ENCODE results near the gene PLXDC2. TPM values are rescaled to one million over a fixed set of nuclear protein-coding genes. Genes with fewer than 3 reads are reported as not detected.

PLXDC2 gene
- total RNA-seq, 1 donor from 2014 or later: 73.1 TPM

- no peak overlapping the region for H3K27ac Mint-ChIP-seq (ENCODE audit: unreplicated experiment)
- H3K27me3 Mint-ChIP-seq (ENCODE audit: unreplicated experiment): peaks cover 2% of the 10 kb centered on the region
- H3K4me1 Mint-ChIP-seq (ENCODE audit: unreplicated experiment): peaks cover 18% of the 10 kb centered on the region
Observed at GRCh38 chr10:19928936-19929335, 112.7 kb downstream of the PLXDC2 start.

GRCh38 chr10:19929506-19930140, 113.4 kb downstream of the PLXDC2 start:
- DNase-seq (ENCODE audit: low spot score): no peak
- no peaks in the 10 kb centered on the region for H3K36me3 Mint-ChIP-seq (ENCODE audit: low read depth, unreplicated experiment)
- peaks cover 18% of the 10 kb centered on the region for H3K4me1 Mint-ChIP-seq (ENCODE audit: unreplicated experiment)
- no peaks in the 10 kb centered on the region for H3K9me3 Mint-ChIP-seq (ENCODE audit: unreplicated experiment)
- peaks cover 2% of the 10 kb centered on the region for H3K27me3 Mint-ChIP-seq (ENCODE audit: unreplicated experiment)
- H3K4me3 Mint-ChIP-seq (ENCODE audit: unreplicated experiment): no peak overlapping the region
- TF ChIP-seq CTCF (IDR thresholded peaks at IDR 0.05; ENCODE audit: unreplicated experiment): no peak
- no peak overlapping the region for H3K27ac Mint-ChIP-seq (ENCODE audit: unreplicated experiment)

More at GRCh38 chr10:19928936-19929335, 112.7 kb downstream of the PLXDC2 start:
- no peaks in the 10 kb centered on the region for H3K9me3 Mint-ChIP-seq (ENCODE audit: unreplicated experiment)
- no peak overlapping the region for H3K4me3 Mint-ChIP-seq (ENCODE audit: unreplicated experiment)
- no peak for TF ChIP-seq CTCF (IDR thresholded peaks at IDR 0.05; ENCODE audit: unreplicated experiment)
- H3K36me3 Mint-ChIP-seq (ENCODE audit: low read depth, unreplicated experiment): no peaks in the 10 kb centered on the region
- DNase-seq (ENCODE audit: low spot score): no peak

- peaks cover 2% of the 10 kb centered on the region for H3K27me3 Mint-ChIP-seq (ENCODE audit: unreplicated experiment)
- H3K27ac Mint-ChIP-seq (ENCODE audit: unreplicated experiment): no peak overlapping the region
- no peaks in the 10 kb centered on the region for H3K36me3 Mint-ChIP-seq (ENCODE audit: low read depth, unreplicated experiment)
- no peak for TF ChIP-seq CTCF (IDR thresholded peaks at IDR 0.05; ENCODE audit: unreplicated experiment)
- peaks cover 18% of the 10 kb centered on the region for H3K4me1 Mint-ChIP-seq (ENCODE audit: unreplicated experiment)
- H3K9me3 Mint-ChIP-seq (ENCODE audit: unreplicated experiment): no peaks in the 10 kb centered on the region
- no peak for DNase-seq (ENCODE audit: low spot score)
- no peak overlapping the region for H3K4me3 Mint-ChIP-seq (ENCODE audit: unreplicated experiment)
Observed at GRCh38 chr10:19930936-19931893, 115.0 kb downstream of the PLXDC2 start.

- no peak overlapping the region for H3K4me3 Mint-ChIP-seq (ENCODE audit: unreplicated experiment)
- DNase-seq (ENCODE audit: low spot score): no peak
- no peaks in the 10 kb centered on the region for H3K9me3 Mint-ChIP-seq (ENCODE audit: unreplicated experiment)
- peaks cover 2% of the 10 kb centered on the region for H3K27me3 Mint-ChIP-seq (ENCODE audit: unreplicated experiment)
- no peaks in the 10 kb centered on the region for H3K36me3 Mint-ChIP-seq (ENCODE audit: low read depth, unreplicated experiment)
- no peak overlapping the region for H3K27ac Mint-ChIP-seq (ENCODE audit: unreplicated experiment)
- TF ChIP-seq CTCF (IDR thresholded peaks at IDR 0.05; ENCODE audit: unreplicated experiment): no peak
- H3K4me1 Mint-ChIP-seq (ENCODE audit: unreplicated experiment): peaks cover 18% of the 10 kb centered on the region
Observed at GRCh38 chr10:19931894-19932590, 115.8 kb downstream of the PLXDC2 start.

All from endothelial cell (in vitro differentiated cells).